Muscle of back (tissue), 11 donors: Measurements from ENCODE around the gene LKAAEAR1. TPM values are rescaled to one million over a fixed set of nuclear protein-coding genes. Genes with fewer than 3 reads are reported as not detected.

Experiments
- DNase-seq, 3 donors: peaks; one replicate each; pipeline versions ENCODE4 v3.0.0 to v3.0.0-alpha.2; 2013
- polyA plus RNA-seq, 10 donors: library from polyadenylated mRNA; unstranded; fragments of 120-200 nt; gene quantifications; one replicate each; pipeline ENCODE4 v1.2.1, GENCODE V29; 2013; ENCODE audit not compliant: insufficient read length in 10 of 10

The LKAAEAR1 gene
- polyA plus RNA-seq, 10 donors = 0.16 to 0.38 (median 0.23) TPM; not detected in 7

DNA sequence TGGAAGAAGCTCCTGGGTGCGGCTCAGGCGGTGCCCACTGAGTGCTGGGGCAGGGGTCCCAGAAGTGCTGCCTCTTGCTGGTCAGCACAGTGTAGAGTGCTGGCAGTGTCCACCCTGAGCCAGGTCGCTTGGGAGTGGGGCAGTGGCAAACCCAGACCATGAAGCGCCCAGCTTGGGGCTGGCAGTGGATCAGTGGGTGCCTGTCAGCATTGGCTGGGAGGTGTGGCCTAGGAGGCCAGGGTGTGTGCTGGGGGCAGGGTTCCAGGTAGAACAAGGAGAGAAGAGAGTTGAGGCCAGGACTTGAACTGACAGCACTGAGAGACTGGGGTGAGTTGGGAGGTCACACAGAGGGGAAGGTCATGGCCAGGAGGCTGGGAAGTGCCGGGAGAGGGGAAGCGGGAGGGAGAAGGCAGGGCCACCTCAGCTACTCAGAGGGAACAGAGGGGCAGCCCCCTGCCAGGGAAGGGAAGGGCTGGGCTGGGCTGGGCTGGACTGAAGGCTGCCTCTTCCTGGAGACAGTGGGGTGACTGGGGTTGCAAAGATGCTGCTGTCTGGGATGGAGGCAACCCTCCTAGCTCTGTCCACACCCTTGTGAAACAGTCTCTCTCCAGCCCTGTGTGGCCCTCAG is 17.1 kb downstream of the LKAAEAR1 start:
- DNase-seq = no peak

DNA sequence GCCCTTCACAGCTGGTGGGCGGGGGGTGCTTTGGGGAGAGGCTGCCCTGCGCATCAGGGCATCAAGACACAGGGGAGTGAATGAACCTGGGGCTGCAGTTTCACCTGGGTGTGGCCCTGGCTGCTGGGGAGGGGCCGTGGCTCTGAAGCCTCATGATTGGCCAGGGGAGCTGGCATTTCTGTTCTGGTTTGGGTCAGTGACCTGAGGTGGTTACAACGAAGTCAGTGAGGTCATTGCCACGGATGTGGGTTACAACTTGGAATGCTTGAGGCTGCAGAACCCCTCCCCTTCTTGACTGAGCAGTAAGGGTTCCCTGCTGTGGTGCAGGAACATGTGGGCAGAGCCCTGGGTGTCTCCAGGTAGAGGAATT is 18.2 kb downstream of the LKAAEAR1 start:
- no peak for DNase-seq

DNA sequence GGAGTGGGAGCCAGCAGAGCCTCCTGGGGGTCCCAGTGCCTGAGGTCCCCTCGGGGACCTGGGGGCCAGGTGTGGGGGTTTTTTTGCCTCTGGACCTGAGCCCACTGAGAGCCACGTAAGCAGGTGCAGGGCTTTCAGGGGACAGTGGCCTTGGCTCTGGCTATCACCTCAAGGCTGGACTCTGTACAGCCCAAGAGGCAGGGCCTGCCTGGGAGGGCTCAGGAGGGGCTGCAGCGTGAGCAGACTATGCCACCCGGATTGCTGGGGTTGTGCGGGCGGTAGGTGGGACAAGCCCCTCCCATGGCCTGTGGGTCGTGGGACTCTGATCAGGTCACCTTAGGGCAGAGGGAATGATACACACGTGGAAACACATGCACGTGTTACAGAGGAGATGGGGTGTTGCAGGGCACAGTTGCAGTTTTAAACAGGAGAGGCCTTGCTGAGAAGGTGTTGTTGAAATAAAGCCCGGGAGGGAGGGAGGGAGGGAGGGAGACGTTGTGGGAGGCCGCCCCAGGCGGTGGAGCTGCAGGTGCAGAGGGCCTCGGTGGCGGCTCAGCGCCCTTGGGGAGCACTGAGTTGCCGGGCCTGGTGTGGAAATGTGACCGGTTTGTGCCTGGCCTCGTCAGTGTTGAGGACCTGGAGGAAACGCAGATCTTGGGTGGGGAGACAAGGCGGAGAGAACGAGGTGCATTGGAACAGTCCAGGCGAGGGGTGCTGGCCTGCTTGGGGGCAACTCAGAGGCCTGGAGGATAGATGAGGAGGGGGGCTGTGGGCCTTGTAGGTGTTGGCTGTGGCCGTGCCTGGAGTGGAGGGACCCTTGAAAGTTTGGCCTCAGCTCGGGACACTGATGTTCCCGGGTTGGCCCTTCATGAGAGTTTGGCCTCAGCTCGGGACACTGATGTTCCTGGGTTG is 18.9 kb downstream of the LKAAEAR1 start:
- DNase-seq = no peak

DNA sequence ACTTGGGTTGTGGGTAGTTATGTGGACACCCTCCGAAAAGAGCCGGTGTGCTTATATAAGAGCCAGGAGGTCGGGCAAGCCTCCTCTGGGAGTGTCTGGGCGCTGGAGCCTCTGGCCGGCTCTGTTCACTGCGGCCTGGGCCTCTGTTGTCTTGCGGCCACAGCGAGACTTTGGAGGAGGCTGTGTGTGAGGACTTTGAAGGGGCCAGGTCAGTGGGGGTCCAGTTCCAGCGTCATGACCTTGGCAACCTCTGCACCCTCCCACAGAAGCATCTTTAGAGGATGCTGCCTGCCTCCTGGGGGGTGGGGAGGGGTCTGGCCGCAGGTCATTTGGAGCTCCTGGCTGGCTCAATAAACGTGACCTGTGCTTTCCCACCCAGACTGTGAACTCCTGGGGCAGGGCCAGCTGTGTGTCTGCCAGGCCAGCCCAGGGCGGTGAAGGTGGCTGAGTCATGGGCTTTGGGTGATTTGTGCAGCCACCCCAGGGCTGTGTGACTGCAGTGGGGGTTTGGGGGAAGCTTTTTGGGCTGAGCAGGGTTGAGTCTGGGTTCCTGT is 20.0 kb downstream of the LKAAEAR1 start:
- DNase-seq = no peak

DNA sequence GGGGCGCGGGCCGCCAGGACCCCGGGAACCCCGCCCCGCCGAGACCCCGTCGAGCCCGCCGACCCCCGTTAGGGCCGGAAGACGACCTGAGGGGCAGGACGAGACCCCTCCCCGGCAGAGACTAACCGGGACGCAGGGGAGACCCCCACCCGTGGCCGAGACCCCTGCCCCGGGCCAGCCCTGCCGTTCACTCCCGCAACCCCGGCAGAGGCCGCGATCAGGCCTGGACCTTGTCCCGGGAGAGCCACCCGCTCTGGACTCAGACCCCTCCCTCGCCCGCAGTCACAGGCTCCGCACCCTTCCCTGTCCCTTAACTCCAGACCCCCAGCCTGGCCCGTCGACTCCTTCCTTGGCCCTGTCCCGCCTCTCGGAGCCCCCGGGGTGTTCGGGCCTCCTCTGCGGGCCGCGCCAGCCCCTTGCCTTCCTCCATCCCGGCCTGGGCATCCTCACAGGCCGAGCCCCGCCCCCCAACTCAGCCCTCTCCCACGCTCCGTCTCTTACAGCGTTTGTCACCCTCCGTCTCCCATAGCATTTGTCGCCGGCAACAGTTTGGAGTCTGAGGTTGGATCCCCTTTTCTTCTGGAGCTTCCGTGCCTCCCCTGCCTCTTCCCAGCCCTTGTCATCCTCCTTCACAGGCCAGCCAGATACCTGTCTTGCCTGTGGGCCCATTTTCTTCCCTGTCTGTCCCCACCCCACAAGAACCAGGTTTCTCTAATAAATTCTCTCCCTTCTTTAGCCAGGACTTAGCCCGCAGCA is 20.6 kb downstream of the LKAAEAR1 start:
- peak in 1 of 3 donors; percentile 51 for DNase-seq

DNA sequence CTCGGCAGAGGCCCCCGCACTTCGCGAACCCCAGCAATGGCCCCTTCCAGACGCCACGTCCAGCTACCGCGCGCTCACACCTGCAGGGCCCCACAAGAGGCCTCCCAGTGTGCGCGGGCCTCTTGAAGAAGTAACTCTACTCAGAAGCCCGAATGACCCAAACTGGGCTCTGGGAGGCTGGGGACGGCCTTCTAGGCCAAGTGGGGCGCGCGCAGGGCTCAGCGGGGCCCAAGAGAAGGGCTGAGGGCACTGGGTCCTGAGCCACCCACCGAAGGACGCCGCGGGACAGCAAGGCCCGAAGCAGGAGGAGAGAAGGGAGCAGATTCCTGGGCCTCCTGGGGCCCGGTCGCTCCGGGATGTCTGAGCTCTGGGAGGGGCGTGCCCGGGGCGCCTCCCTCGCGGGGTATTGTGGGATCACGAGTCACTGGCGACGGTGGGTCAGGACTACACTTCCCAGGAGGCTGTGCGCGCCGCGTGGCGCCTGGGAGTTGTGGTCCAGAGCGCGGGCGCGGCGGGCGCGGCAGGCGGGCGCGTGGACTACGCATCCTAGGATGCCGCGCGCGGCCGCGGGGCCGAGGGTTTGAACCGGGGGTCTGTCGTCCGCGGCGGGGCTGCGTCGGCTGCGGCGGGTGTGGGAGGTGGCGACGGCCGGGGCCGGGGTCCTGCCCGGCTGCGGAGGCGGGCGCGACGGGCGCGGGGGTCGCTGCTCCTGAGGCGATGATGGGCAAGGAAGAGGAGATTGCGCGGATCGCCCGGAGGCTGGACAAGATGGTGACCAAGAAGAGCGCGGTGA is 21.4 kb downstream of the LKAAEAR1 start, which contains the start of gene TCEA2:
Gene TCEA2 (plus strand): TSS at position 603 of the 793 bp plus-strand sequence. CDS start 115 bp downstream, at position 718.
- peak; percentile 96 to 98 (median 98) for DNase-seq

- DNase-seq = no peak
Measured at GRCh38 chr20:64062276-64062595, 22.0 kb downstream of the LKAAEAR1 start.

- no peak for DNase-seq
Measured at GRCh38 chr20:64058536-64058935, 25.7 kb downstream of the LKAAEAR1 start.

GRCh38 chr20:64057628-64058498 is 26.3 kb downstream of the LKAAEAR1 start:
- DNase-seq = peak in 1 of 3 donors; percentile 74

- no peak for DNase-seq
Measured at GRCh38 chr20:64056889-64057627, 27.1 kb downstream of the LKAAEAR1 start.

GRCh38 chr20:64056639-64056888 is 27.6 kb downstream of the LKAAEAR1 start:
- no peak for DNase-seq

DNA sequence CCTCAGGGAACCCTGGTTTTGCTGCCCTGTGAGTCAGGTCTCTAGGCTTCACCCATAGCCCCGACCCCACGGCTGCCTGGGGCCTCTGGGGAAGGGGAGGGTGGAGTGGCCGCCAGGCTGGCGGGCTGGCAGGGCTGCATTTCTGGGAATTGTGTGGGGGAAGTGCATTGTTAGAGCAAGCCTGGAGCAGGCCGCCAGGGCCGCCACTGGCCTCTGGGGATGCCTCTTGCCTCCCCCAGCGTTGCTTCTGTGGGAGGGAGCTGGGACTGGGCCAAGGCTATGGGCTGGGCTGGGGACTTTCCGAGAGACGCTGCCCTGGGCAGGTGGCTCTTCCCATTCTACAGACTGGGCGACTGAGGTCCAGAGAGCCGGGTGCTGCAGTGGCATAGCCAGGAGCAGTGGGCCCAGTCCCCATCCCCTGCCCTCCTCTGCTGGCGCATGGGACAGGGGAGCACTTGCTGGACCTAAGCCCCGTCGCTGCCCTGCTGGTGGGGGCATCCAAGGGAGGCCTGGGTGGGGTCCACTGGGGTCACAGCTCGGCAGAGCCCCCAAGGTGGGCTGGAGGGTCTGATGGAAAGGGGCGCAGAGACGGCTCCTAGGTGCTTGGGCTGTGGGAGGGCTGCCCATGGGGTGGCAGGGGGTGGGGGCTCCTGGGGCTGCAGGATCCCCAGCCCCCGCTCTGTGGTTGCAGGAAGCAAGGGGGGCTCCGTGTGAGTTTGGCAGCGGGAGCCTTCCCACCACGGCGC is 28.1 kb downstream of the LKAAEAR1 start:
- no peak for DNase-seq

GRCh38 chr20:64055396-64055892 is 28.8 kb downstream of the LKAAEAR1 start:
- no peak for DNase-seq

DNA sequence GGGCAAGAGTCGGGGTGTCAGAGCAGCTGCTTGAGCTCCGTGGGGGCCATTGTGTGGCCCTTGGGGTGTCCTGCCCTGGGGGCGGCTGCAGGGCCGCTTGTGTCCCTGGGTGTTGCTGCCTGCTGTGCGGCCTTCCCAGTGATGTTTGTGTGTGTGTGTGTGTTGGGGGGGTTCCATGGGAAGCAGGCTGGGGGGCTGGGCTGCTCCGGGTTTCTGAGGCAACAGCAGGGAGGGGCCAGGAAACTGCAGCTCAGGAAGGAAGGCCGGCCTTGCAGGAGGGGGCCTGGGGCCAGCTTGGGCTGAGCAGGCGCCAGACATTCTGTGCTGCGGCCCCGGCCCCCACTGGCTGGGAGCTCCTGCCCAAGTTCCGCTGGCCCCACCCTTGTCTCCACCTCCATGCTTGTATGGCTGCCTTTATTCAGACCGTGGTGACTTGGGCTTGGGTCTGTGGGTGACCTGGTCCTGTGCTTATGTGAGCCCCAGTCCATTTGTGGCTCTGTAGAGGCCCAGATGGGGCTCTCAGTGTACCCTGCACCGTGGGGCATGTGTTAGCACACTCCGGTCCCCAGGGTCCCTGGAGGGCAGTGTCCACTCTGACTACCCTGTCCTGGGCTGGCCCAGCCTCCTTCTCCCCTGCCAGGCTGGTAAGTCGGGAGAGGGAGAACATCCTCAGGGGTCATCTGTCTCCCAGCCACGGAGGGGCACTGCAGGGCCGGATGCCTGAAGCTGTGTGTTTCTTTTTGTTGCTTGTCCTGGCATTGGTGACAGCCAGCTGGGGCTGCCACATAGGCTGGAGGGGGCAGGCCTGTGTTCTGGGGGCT is 30.1 kb downstream of the LKAAEAR1 start:
- peak in 2 of 3 donors; percentile 52 to 82 for DNase-seq

- DNase-seq = no peak
Measured at GRCh38 chr20:64052987-64053840, 31.0 kb downstream of the LKAAEAR1 start.

DNA sequence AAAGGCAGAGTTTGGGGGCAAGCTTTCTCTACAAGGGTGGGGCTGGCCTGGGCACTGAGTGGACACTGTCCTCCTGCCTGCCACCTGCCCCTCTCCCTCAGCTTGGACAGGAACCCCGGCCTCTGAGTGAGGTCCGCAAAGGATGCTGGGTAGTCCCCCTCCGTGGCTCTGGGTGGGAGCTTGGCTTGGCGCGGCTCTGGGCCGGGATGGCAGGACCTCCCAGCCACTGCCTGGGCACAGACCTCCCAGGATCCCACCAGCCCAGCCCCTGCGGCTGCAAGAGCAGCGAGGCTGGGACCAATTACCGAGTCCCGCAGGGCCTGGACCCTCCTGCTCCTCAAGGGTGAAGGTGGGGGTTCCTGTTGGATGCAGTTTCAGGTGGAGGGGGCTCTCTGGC is 31.9 kb downstream of the LKAAEAR1 start:
- no peak for DNase-seq
